ENCODE measurements around the gene FKBP1A. TPM values are rescaled to one million over a fixed set of nuclear protein-coding genes. Genes with fewer than 3 reads are reported as not detected.

FKBP1A gene
- polyA plus RNA-seq, 1 experiment, result 476 TPM

GRCh38 chr20:1319462-1319861 lies 73.4 kb downstream of the FKBP1A start:
- ChIA-PET CTCF (interaction anchor here (0.7 to 1.7 kb wide), 3 partner anchors 116 to 120 kb away, joined by 3 to 7 read pairs (median 3); no protein-coding TSS in a partner anchor), POLR2A (no interaction called here)
- H3K27me3 ChIP-seq (ENCODE audit: control insufficient read depth, insufficient read depth, low read length), result no peaks in the 10 kb centered on the region
- no peak overlapping the region for H3K4me3 ChIP-seq (ENCODE audit: low read depth, low read length)
- H3K36me3 ChIP-seq (ENCODE audit: control insufficient read depth, insufficient read depth, low read length), result no peaks in the 10 kb centered on the region
- no peak for TF ChIP-seq CTCF (IDR thresholded peaks at IDR 0.05; ENCODE audit: insufficient read depth, low read depth, low read length)
- no peak for DNase-seq (ENCODE audit: low read depth)

GRCh38 chr20:1319051-1319450 lies 73.8 kb downstream of the FKBP1A start:
- ChIA-PET POLR2A (no interaction called here), CTCF (interaction anchor here (0.7 to 1.7 kb wide), 3 partner anchors 116 to 120 kb away, joined by 3 to 7 read pairs (median 3); no protein-coding TSS in a partner anchor)
- Histone ChIP-seq H3K4me3 (ENCODE audit: low read depth, low read length) (no peak overlapping the region), H3K27me3 (ENCODE audit: control insufficient read depth, insufficient read depth, low read length) (no peaks in the 10 kb centered on the region), H3K36me3 (ENCODE audit: control insufficient read depth, insufficient read depth, low read length) (no peaks in the 10 kb centered on the region)
- no peak for TF ChIP-seq CTCF (IDR thresholded peaks at IDR 0.05; ENCODE audit: insufficient read depth, low read depth, low read length)
- DNase-seq (ENCODE audit: low read depth), result no peak

Other genes with a start within 250 kb of the FKBP1A start
- gene TMEM74B, start 208.1 kb downstream of the FKBP1A start, polyA plus RNA-seq (2011; rRNA removed), result 0.04 TPM in 1 of 2 replicates, not detected in the other
- not detected in 2 replicates for gene C20orf202, start 189.6 kb downstream of the FKBP1A start, polyA plus RNA-seq (2011; rRNA removed)
- 0.06 and 0.18 TPM in 2 replicates for gene RAD21L1, start 167.0 kb downstream of the FKBP1A start, polyA plus RNA-seq (2011; rRNA removed)
- 1.3 and 1.8 TPM in 2 replicates for gene SNPH, start 126.8 kb downstream of the FKBP1A start, polyA plus RNA-seq (2011; rRNA removed)
- 4.3 and 6.2 TPM in 2 replicates for gene SDCBP2, start 63.9 kb downstream of the FKBP1A start, polyA plus RNA-seq (2011; rRNA removed)
- gene NSFL1C, start 73.8 kb upstream of the FKBP1A start, polyA plus RNA-seq (2011; rRNA removed), result 27.7 and 32.4 TPM in 2 replicates
- gene SIRPB2, start 98.4 kb upstream of the FKBP1A start, polyA plus RNA-seq (2011; rRNA removed), result not detected in 2 replicates
- gene SIRPD, start 164.7 kb upstream of the FKBP1A start, polyA plus RNA-seq (2011; rRNA removed), result not detected in 2 replicates
- 1.1 and 1.9 TPM in 2 replicates for gene SIRPB1, start 227.0 kb upstream of the FKBP1A start, polyA plus RNA-seq (2011; rRNA removed)

Measured in BJ (cell line).